Esophagus squamous epithelium (tissue), 5 donors: ENCODE data around the gene ETV2. TPM values are rescaled to one million over a fixed set of nuclear protein-coding genes. Genes with fewer than 3 reads are reported as not detected.
"Not testable (repeated sequence)": the region's sequence is repeated elsewhere in the genome, so short reads cannot be mapped to it uniquely, and the experiment has no call there.

Experiments
- DNase-seq: peaks from one replicate; lab custom pipeline; 2025; lab: John Stamatoyannopoulos, UW
- H3K27ac ChIP-seq, 4 donors: fragments of 200-600 bp; sonication (generic); one replicate each; pipeline ENCODE4 v1.5.1; 2016 to 2019; ENCODE audit warnings: mild to moderate bottlenecking in 1 of 4
- H3K27me3 ChIP-seq, 4 donors: fragments of 200-600 bp; sonication (generic); 1 replicate in 3 of 4; 2 replicates in 1 of 4; pipeline versions ENCODE4 v1.5.1 to v1.6.0; 2017 to 2021; ENCODE audit warnings: antibody characterized with exemption in 1 of 4
- H3K36me3 ChIP-seq, 3 donors: fragments of 200-600 bp; sonication (generic); one replicate each; pipeline ENCODE4 v1.5.1; 2016 to 2019
- H3K4me1 ChIP-seq, 3 donors: fragments of 200-600 bp; sonication (generic); one replicate each; pipeline ENCODE4 v1.5.1; 2017 to 2019
- H3K4me3 ChIP-seq, 4 donors: fragments of 200-600 bp; sonication (generic); 1 replicate in 3 of 4; 2 replicates in 1 of 4; pipeline ENCODE4 v1.5.1; 2016 to 2019; ENCODE audit warnings: mild to moderate bottlenecking in 2 of 4, moderate library complexity in 1 of 4
- H3K9me3 ChIP-seq, 3 donors: fragments of 200-600 bp; sonication (generic); one replicate each; pipeline ENCODE4 v1.5.1; 2016 to 2019
- POLR2A ChIP-seq, 4 donors: fragments of 450-650 bp; IDR thresholded peaks; one replicate each; pipeline ENCODE4 v1.6.1; 2017; ENCODE audit warnings: antibody characterized with exemption in 4 of 4, mild to moderate bottlenecking in 4 of 4, moderate library complexity in 3 of 4
- WGBS, 2 donors: methylation state at CpG; one replicate each; pipeline ENCODE4 v1.1.5; 2018; 5-methylcytosine and 5-hydroxymethylcytosine counted together
- intact Hi-C: fragments of 100-400 bp; cut with DNase I; formaldehyde crosslinking; loops from one replicate; pipeline ENCODE4 v1.15.0; 2022
- total RNA-seq, 4 donors: library from RNA; depleted of rRNA; stranded (reverse); fragments of >200 nt; gene quantifications; one replicate each; pipeline ENCODE4 v1.1.0, GENCODE V29; 2016
- TF ChIP-seq, protein P1 (sequence below), 6 experiments: fragments of 450-650 bp in 4 of 6; fragments of 200-600 bp in 2 of 6; sonication (generic) in 2 of 6; IDR thresholded peaks; one replicate each; pipeline ENCODE4 v1.5.1; 2016 to 2019; ENCODE audit warnings: antibody characterized with exemption in 6 of 6, mild to moderate bottlenecking in 4 of 6, moderate library complexity in 4 of 6
- donor health status: DM: yes; HTN: yes; CAD: no.

ETV2 gene
- total RNA-seq, 4 donors from 2014 or later = 0.31 to 0.44 TPM; not detected in 2

DNA sequence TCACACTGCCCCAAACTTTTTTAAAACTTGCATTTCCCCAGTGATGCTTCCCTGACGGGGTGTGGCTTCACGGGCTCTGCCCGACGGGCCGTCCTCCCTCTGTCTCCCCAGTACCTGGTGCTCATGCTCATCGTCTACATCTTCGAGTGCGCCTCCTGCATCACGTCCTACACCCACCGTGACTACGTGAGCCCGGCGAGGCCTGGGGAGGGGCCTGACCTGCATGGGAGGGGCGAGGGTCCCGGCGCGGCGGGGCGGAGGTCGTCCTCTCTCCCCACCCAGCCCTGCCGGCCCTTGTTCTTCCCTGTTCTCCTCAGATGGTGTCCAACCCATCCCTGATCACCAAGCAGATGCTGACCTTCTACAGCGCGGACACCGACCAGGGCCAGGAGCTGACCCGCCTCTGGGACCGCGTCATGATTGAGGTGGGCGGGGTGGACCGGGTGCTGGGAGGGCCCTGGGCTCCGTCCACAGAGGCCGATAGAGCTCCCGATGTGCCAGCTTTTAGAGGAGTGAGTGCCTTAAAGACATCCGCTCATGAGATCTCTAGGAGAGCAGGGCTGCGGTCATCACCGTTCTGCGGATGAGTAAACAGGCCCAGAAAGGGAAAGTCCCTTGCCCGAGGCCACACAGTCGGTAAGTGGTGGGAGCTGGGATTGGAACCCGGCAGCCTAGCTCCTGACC lies 31.7 kb downstream of the ETV2 start:
- intact Hi-C loops = no loop called here
- H3K36me3 ChIP-seq = no peaks in the 10 kb centered on the region
- H3K4me3 ChIP-seq = peak overlapping the region; percentile 14 to 62 (median 24)
- H3K9me3 ChIP-seq = no peaks in the 10 kb centered on the region
- WGBS, 2 donors = 4 to 7% methylated on average over 16 to 21 of the region's 39 CpGs
- DNase-seq = no peak
- no peak overlapping the region for H3K27ac ChIP-seq
- no peak for TF ChIP-seq POLR2A (IDR thresholded peaks at IDR 0.05)
- TF ChIP-seq, protein P1, sequence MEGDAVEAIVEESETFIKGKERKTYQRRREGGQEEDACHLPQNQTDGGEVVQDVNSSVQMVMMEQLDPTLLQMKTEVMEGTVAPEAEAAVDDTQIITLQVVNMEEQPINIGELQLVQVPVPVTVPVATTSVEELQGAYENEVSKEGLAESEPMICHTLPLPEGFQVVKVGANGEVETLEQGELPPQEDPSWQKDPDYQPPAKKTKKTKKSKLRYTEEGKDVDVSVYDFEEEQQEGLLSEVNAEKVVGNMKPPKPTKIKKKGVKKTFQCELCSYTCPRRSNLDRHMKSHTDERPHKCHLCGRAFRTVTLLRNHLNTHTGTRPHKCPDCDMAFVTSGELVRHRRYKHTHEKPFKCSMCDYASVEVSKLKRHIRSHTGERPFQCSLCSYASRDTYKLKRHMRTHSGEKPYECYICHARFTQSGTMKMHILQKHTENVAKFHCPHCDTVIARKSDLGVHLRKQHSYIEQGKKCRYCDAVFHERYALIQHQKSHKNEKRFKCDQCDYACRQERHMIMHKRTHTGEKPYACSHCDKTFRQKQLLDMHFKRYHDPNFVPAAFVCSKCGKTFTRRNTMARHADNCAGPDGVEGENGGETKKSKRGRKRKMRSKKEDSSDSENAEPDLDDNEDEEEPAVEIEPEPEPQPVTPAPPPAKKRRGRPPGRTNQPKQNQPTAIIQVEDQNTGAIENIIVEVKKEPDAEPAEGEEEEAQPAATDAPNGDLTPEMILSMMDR (IDR thresholded peaks at IDR 0.05) = no peak
- peaks cover 0 to 64% (median 4%) of the 10 kb centered on the region in 4 donors for H3K27me3 ChIP-seq
- peaks cover 5 to 8% (median 7%) of the 10 kb centered on the region in 3 donors for H3K4me1 ChIP-seq

DNA sequence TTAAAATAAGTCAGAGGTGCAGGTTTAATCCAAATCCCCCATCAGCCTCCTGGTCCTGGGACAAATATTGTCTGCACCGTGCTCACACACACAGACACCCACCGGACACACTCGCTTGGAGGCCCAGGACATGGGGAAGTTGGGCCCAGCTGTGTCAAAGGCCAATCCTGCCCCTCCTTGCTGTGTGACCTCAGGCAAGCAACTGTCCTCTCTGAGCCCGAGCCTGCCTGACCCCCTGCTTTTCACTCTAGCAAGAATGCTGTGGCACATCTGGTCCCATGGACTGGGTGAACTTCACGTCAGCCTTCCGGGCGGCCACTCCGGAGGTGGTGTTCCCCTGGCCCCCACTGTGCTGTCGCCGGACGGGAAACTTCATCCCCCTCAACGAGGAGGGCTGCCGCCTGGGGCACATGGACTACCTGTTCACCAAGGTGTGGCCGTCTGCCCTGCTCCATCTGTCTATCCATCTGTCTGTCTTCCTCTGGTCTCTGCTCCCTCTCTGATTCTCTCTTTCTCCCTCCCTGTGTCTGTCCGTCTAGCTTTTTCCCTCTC lies 34.1 kb downstream of the ETV2 start:
- Histone ChIP-seq H3K27ac (no peak overlapping the region), H3K4me3 (no peak overlapping the region), H3K9me3 (no peaks in the 10 kb centered on the region), H3K27me3 (peaks cover 0 to 57% (median 4%) of the 10 kb centered on the region in 4 donors), H3K4me1 (peaks cover 5 to 8% (median 7%) of the 10 kb centered on the region in 3 donors), H3K36me3 (no peaks in the 10 kb centered on the region)
- intact Hi-C loops = no loop called here
- DNase-seq = no peak
- 72 to 78% methylated on average over 15 of the region's 15 CpGs for WGBS, 2 donors
- TF ChIP-seq POLR2A (IDR thresholded peaks at IDR 0.05) = no peak
- TF ChIP-seq, protein P1 (IDR thresholded peaks at IDR 0.05) = no peak

DNA sequence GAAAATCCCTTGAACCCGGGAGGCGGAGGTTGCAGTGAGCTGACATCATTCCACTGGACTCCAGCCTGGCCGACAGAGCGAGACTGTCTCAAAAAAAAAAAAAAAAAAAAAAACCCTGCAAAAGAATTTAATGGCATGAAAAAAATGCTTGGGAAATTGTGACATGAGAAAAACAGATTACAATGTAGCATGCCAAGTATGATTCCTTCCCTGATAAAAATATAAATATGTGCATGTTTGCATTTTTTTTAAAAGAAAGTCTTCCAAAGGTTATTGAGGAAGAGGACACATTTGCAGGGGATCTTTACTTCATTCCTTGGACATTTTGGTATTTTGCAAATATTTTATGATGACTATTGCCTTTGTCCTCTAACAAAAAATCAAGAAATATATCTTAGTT lies 48.3 kb downstream of the ETV2 start:
- H3K36me3 ChIP-seq = no peaks in the 10 kb centered on the region
- no peak overlapping the region for H3K4me3 ChIP-seq
- intact Hi-C loops = no loop called here
- no peaks in the 10 kb centered on the region for H3K9me3 ChIP-seq
- H3K27me3 ChIP-seq = peaks cover 0 to 17% (median 0%) of the 10 kb centered on the region in 4 donors
- no peak overlapping the region for H3K27ac ChIP-seq
- no peak for DNase-seq
- H3K4me1 ChIP-seq = peaks cover 0 to 10% (median 0%) of the 10 kb centered on the region in 3 donors
- TF ChIP-seq POLR2A (IDR thresholded peaks at IDR 0.05) = no peak
- TF ChIP-seq, protein P1 (IDR thresholded peaks at IDR 0.05) = no peak
- WGBS, 2 donors = 54 to 64% methylated on average over 3 to 4 of the region's 4 CpGs

DNA sequence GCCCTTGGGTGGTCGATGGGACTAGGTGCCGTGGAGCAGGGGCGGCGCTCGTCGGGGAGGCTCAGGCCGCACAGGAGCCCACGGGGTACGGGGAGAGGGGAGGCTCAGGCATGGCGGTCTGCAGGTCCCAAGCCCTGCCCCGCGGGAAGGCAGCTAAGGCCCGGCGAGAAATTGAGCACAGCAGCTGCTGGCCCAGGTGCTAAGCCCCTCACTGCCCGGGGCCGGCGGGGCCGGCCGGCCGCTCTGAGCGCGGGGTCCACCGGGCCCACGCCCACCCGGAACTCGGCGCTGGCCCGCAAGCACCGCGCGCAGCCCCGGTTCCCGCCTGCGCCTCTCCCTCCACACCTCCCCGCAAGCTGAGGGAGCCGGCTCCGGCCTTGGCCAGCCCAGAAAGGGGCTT lies 49.6 kb downstream of the ETV2 start:
- peaks cover 0 to 10% (median 0%) of the 10 kb centered on the region in 3 donors for H3K4me1 ChIP-seq
- H3K36me3 ChIP-seq, H3K4me3 ChIP-seq, DNase-seq, intact Hi-C loops, H3K27ac ChIP-seq, H3K9me3 ChIP-seq: not testable (repeated sequence)
- H3K27me3 ChIP-seq = peaks cover 0 to 12% (median 0%) of the 10 kb centered on the region in 4 donors
- no CpG with 5 or more reads among the region's 37 CpGs for WGBS, 2 donors

DNA sequence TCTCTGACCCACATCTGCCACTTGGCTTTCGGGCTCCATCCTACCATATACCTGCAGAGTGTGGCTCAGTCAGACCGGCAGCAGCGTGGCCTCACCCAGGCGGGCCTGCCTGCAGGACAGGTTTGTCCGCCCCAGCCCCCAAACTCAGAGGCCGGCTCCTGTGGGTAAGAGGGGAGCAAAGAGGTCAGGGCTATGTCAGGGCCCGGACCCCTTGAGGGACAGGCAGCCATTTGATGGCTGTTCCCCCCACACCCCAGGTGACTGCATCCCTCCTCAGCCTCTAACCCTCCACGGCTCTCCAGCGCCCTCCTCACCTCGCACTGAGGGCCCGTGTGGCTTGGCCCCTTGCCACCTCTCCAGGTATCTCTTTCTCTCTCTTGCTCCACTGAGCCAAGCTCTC lies 50.5 kb downstream of the ETV2 start:
- Histone ChIP-seq H3K9me3 (no peaks in the 10 kb centered on the region), H3K27me3 (peaks cover 0 to 8% (median 0%) of the 10 kb centered on the region in 4 donors), H3K27ac (no peak overlapping the region), H3K36me3 (no peaks in the 10 kb centered on the region), H3K4me3 (no peak overlapping the region), H3K4me1 (peaks cover 0 to 10% (median 0%) of the 10 kb centered on the region in 3 donors)
- 52 to 55% methylated on average over 4 to 9 of the region's 11 CpGs for whole genome bisulfite sequencing, 2 donors
- no peak for TF ChIP-seq POLR2A (IDR thresholded peaks at IDR 0.05)
- TF ChIP-seq, protein P1 (IDR thresholded peaks at IDR 0.05) = no peak
- intact Hi-C loops = no loop called here
- DNase-seq = no peak
